OCI-LY3 (cell line): ENCODE results near the gene NLRX1.

Experiments
- CTCF ChIP-seq: fragments of 200-600, 300-600 bp; sonication (generic); IDR thresholded peaks from 2 replicates; pipeline ENCODE4 v1.5.1; 2014; ENCODE audit warnings: antibody characterized with exemption, low read length, low read depth
- EZH2phosphoT487 ChIP-seq: fragments of 200-600 bp; shearing (Covaris generic); IDR thresholded peaks from 2 replicates; pipeline ENCODE4 v1.6.1; 2018; ENCODE audit warnings: antibody characterized with exemption, mixed run types, low read depth

DNA sequence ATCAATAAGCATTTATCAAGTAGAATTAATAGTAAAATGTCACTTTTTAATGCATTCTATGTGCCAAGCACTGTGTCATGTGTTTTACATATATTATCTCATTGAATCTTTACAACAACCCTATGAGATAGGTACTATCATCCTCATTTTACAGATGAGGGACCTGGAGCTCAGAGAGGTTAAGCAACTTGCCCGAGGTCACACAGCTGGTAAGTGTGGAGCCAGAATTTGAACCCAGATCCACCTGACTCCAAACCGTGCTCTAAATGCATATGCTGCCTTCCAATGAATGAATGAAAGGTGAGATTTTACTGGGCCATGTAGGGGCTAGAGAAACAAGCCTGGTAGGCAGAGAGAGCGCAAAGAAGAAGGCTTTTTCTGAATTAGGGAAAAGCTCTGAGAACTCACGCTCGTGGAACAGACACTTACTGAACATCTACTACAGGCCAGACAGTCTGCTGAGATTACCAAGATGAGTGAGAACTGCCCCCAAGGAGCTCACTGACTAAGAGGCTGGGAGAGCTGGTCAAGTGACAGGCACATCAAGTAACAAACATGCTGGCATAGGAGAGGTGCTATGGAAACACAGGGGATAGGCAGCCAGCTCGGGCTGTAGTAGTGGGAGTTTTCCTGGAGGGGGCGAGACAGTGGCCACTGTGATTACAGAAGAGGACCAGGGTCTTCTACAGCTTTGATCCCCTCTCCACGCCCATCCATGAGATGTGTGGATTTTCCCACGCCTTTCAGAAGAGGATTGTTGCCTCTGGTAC, 15.3 kb upstream of the NLRX1 start:
- TF ChIP-seq CTCF: no peak
- TF ChIP-seq EZH2phosphoT487: no peak
